Esophagus muscularis mucosa (tissue), 4 donors: ENCODE data around the gene SIPA1L2.

Source experiments
- EP300 ChIP-seq: sonication (generic); formaldehyde crosslinking; IDR thresholded peaks from one replicate; pipeline ENCODE4 v1.6.1; 2017; ENCODE audit warnings: antibody characterized with exemption
- POLR2AphosphoS5 ChIP-seq, 2 donors: sonication (generic); formaldehyde crosslinking; IDR thresholded peaks; one replicate each; pipeline ENCODE4 v1.6.1; 2017; ENCODE audit warnings: antibody characterized with exemption in 2 of 2
- TF ChIP-seq, protein P1 (sequence below), 3 experiments: fragments of 200-600 bp in 2 of 3; fragments of 450-650 bp in 1 of 3; sonication (generic) in 2 of 3; IDR thresholded peaks; one replicate each; pipeline ENCODE4 v1.5.1; 2017 to 2019; ENCODE audit warnings: antibody characterized with exemption in 3 of 3, mild to moderate bottlenecking in 2 of 3, moderate library complexity in 1 of 3

DNA sequence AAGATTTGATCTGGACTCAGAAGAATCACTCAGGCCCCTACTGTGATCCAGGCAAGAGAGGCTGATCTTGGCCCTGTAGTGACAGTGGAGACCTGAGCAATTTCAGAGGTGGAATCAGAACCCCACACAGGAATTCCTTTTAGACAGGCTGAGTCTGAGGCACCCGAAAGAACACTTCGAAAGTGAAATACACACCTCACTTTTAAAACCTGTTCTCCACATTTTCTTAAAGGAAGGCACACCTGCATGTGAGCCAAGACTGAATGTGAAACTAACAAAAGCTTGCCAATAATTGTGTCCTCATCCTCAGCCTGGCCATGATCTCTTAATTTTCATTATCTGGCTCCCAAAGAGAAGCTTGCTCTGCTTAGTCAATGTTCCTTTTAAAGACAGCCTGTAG is 32.2 kb downstream of the SIPA1L2 start:
- no peak for TF ChIP-seq POLR2AphosphoS5 (IDR thresholded peaks at IDR 0.05)
- TF ChIP-seq, protein P1, sequence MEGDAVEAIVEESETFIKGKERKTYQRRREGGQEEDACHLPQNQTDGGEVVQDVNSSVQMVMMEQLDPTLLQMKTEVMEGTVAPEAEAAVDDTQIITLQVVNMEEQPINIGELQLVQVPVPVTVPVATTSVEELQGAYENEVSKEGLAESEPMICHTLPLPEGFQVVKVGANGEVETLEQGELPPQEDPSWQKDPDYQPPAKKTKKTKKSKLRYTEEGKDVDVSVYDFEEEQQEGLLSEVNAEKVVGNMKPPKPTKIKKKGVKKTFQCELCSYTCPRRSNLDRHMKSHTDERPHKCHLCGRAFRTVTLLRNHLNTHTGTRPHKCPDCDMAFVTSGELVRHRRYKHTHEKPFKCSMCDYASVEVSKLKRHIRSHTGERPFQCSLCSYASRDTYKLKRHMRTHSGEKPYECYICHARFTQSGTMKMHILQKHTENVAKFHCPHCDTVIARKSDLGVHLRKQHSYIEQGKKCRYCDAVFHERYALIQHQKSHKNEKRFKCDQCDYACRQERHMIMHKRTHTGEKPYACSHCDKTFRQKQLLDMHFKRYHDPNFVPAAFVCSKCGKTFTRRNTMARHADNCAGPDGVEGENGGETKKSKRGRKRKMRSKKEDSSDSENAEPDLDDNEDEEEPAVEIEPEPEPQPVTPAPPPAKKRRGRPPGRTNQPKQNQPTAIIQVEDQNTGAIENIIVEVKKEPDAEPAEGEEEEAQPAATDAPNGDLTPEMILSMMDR (IDR thresholded peaks at IDR 0.05), result no peak
- TF ChIP-seq EP300, result no peak
